Tibial nerve (tissue), 4 donors: ENCODE data around the gene STRIP1. TPM values are rescaled to one million over a fixed set of nuclear protein-coding genes. Genes with fewer than 3 reads are reported as not detected.

Experiments used
- DNase-seq, 2 donors: peaks; one replicate each; pipeline ENCODE4 v3.0.0-alpha.2; 2019; ENCODE audit warnings: low spot score in 2 of 2
- H3K27ac ChIP-seq, 4 donors: fragments of 200-600 bp; sonication (generic) in 3 of 4; one replicate each; pipeline ENCODE4 v1.5.1; 2017 to 2019; ENCODE audit warnings: mild to moderate bottlenecking in 1 of 4
- H3K27me3 ChIP-seq, 2 donors: fragments of 200-600 bp; sonication (generic) in 1 of 2; one replicate each; pipeline versions ENCODE4 v1.5.1 to v1.6.0; 2017 to 2019
- H3K36me3 ChIP-seq, 3 donors: fragments of 200-600 bp; sonication (generic); one replicate each; pipeline ENCODE4 v1.5.1; 2018 to 2019
- H3K4me1 ChIP-seq, 4 donors: fragments of 200-600 bp; sonication (generic) in 3 of 4; one replicate each; pipeline ENCODE4 v1.5.1; 2017 to 2019
- H3K4me3 ChIP-seq, 4 donors: fragments of 200-600 bp; sonication (generic) in 3 of 4; one replicate each; pipeline ENCODE4 v1.5.1; 2017 to 2019; ENCODE audit warnings: mild to moderate bottlenecking in 1 of 4, moderate library complexity in 1 of 4
- H3K9me3 ChIP-seq, 4 donors: fragments of 200-600 bp; sonication (generic) in 3 of 4; one replicate each; pipeline ENCODE4 v1.5.1; 2017 to 2019
- CTCF ChIP-seq, 5 experiments: fragments of 200-600 bp in 3 of 5; fragments of 450-650 bp in 2 of 5; sonication (generic) in 3 of 5; IDR thresholded peaks; one replicate each; pipeline ENCODE4 v1.5.1; 2016 to 2019; ENCODE audit warnings: antibody characterized with exemption in 5 of 5, mild to moderate bottlenecking in 3 of 5, moderate library complexity in 2 of 5
- EP300 ChIP-seq, 2 donors: sonication (generic); formaldehyde crosslinking; IDR thresholded peaks; one replicate each; pipeline ENCODE4 v1.6.1; 2017; ENCODE audit warnings: antibody characterized with exemption in 2 of 2, mild to moderate bottlenecking in 1 of 2
- POLR2A ChIP-seq, 2 donors: fragments of 450-650 bp; IDR thresholded peaks; one replicate each; pipeline ENCODE4 v1.6.1; 2017; ENCODE audit warnings: antibody characterized with exemption in 2 of 2, mild to moderate bottlenecking in 2 of 2, moderate library complexity in 2 of 2
- WGBS, 2 donors: methylation state at CpG; one replicate each; pipeline ENCODE4 v1.1.5; 2018; 5-methylcytosine and 5-hydroxymethylcytosine counted together
- total RNA-seq, 4 donors: library from RNA; depleted of rRNA; stranded (reverse); fragments of >200 nt; gene quantifications; one replicate each; pipeline ENCODE4 v1.1.0, GENCODE V29; 2016

STRIP1 gene
- total RNA-seq, 4 donors from 2014 or later = 37.7 to 43.5 (median 39.7) TPM

- TF ChIP-seq EP300 (IDR thresholded peaks at IDR 0.05) (peak in 1 of 2 donors; percentile 3), POLR2A (IDR thresholded peaks at IDR 0.05) (no peak), CTCF (IDR thresholded peaks at IDR 0.05) (no peak)
- Histone ChIP-seq H3K4me3 (no peak overlapping the region), H3K27me3 (no peaks in the 10 kb centered on the region), H3K4me1 (peaks cover 0 to 76% (median 16%) of the 10 kb centered on the region in 4 donors), H3K36me3 (no peaks in the 10 kb centered on the region), H3K9me3 (no peaks in the 10 kb centered on the region), H3K27ac (peak overlapping the region in 2 of 4 donors; percentile 28 to 38)
- WGBS, 2 donors = 69 to 75% methylated on average over 9 of the region's 9 CpGs
- DNase-seq = no peak
Observed at GRCh38 chr1:109989506-109990301, 44.7 kb upstream of the STRIP1 start.

DNA sequence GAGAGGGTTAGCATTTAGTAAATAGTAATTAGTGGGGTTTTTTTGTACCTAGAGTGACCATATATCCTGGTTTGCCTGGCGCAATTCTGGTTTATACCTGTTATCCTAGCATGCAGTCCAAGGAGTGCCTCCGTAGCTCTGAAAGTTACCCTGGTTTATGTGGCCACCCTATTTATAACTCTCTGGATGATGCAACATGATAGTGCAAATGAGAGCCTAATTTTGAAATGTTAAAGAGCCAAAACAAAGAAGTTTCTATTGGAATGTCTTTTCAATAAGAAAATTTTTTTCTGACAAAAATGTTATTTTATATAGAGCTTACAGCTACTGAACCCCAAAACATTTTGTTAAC is 44.1 kb upstream of the STRIP1 start:
- Histone ChIP-seq H3K4me1 (peaks cover 0 to 80% (median 20%) of the 10 kb centered on the region in 4 donors), H3K27me3 (no peaks in the 10 kb centered on the region), H3K9me3 (no peaks in the 10 kb centered on the region), H3K27ac (peak overlapping the region in 2 of 4 donors; percentile 28 to 29), H3K4me3 (no peak overlapping the region), H3K36me3 (no peaks in the 10 kb centered on the region)
- TF ChIP-seq EP300 (IDR thresholded peaks at IDR 0.05) (no peak), POLR2A (IDR thresholded peaks at IDR 0.05) (no peak), CTCF (IDR thresholded peaks at IDR 0.05) (no peak)
- DNase-seq = no peak
- WGBS, 2 donors = 82 to 87% methylated on average over 2 of the region's 2 CpGs

GRCh38 chr1:109991400-109991925 is 43.0 kb upstream of the STRIP1 start:
- WGBS, 2 donors = 36 to 65% methylated on average over 5 of the region's 5 CpGs
- Histone ChIP-seq H3K4me1 (peaks cover 0 to 81% (median 16%) of the 10 kb centered on the region in 4 donors), H3K27ac (no peak overlapping the region), H3K4me3 (no peak overlapping the region), H3K36me3 (peaks cover 0 to 8% (median 0%) of the 10 kb centered on the region in 3 donors), H3K9me3 (no peaks in the 10 kb centered on the region), H3K27me3 (no peaks in the 10 kb centered on the region)
- TF ChIP-seq EP300 (IDR thresholded peaks at IDR 0.05) (no peak), CTCF (IDR thresholded peaks at IDR 0.05) (no peak), POLR2A (IDR thresholded peaks at IDR 0.05) (no peak)
- no peak for DNase-seq

- Histone ChIP-seq H3K4me3 (no peak overlapping the region), H3K27me3 (no peaks in the 10 kb centered on the region), H3K4me1 (peaks cover 0 to 78% (median 12%) of the 10 kb centered on the region in 4 donors), H3K36me3 (peaks cover 0 to 11% (median 0%) of the 10 kb centered on the region in 3 donors), H3K27ac (peak overlapping the region in 2 of 4 donors; percentile 21 to 34), H3K9me3 (no peaks in the 10 kb centered on the region)
- no peak for TF ChIP-seq POLR2A (IDR thresholded peaks at IDR 0.05)
- no peak for TF ChIP-seq CTCF (IDR thresholded peaks at IDR 0.05)
- DNase-seq = no peak
- 69 to 81% methylated on average over 3 of the region's 3 CpGs for WGBS, 2 donors
Observed at GRCh38 chr1:109993885-109994284, 40.5 kb upstream of the STRIP1 start.

GRCh38 chr1:109994654-109995053 is 39.8 kb upstream of the STRIP1 start:
- DNase-seq = no peak
- peak overlapping the region in 2 of 4 donors; percentile 21 to 34 for H3K27ac ChIP-seq
- peaks cover 0 to 76% (median 12%) of the 10 kb centered on the region in 4 donors for H3K4me1 ChIP-seq
- no peaks in the 10 kb centered on the region for H3K27me3 ChIP-seq
- 32 to 52% methylated on average over 1 of the region's 1 CpG for WGBS, 2 donors
- peaks cover 0 to 11% (median 0%) of the 10 kb centered on the region in 3 donors for H3K36me3 ChIP-seq
- H3K4me3 ChIP-seq = no peak overlapping the region
- no peaks in the 10 kb centered on the region for H3K9me3 ChIP-seq
- TF ChIP-seq EP300 (IDR thresholded peaks at IDR 0.05) (no peak), CTCF (IDR thresholded peaks at IDR 0.05) (no peak), POLR2A (IDR thresholded peaks at IDR 0.05) (no peak)
